HL-60 (cell line): ENCODE results near the gene CHRM5.

Source experiments
- DNase-seq, 2 experiments: peaks; one replicate each; pipeline ENCODE4 v3.0.0-alpha.2; 2010 to 2020; ENCODE audit warnings: low read depth in 1 of 2, low spot score in 1 of 2
- H3K27ac ChIP-seq: fragments of 250-450 bp; sonication (Bioruptor Pico); replicated peaks from 2 replicates; pipeline ENCODE4 v1.5.1; 2020; ENCODE audit warnings: mild to moderate bottlenecking, moderate library complexity
- H3K27me3 ChIP-seq: fragments of 250-450 bp; sonication (Bioruptor Pico); 2 replicates; pipeline ENCODE4 v1.5.1; 2021; ENCODE audit warnings: mild to moderate bottlenecking, moderate library complexity; ENCODE audit not compliant: insufficient read depth, poor library complexity, severe bottlenecking
- H3K4me3 ChIP-seq: replicated peaks from 2 replicates; pipeline ENCODE4 v1.5.1; 2011; ENCODE audit warnings: mild to moderate bottlenecking, control low read depth, low read length; ENCODE audit not compliant: insufficient read depth
- CTCF ChIP-seq: IDR thresholded peaks from one replicate; pipeline ENCODE4 v1.5.1; 2011; ENCODE audit warnings: low read length, control low read depth, inconsistent platforms; ENCODE audit not compliant: insufficient read depth
- GABPA ChIP-seq: IDR thresholded peaks from 2 replicates; pipeline ENCODE4 v1.6.1; 2012; ENCODE audit warnings: low read depth
- POLR2AphosphoS5 ChIP-seq: IDR thresholded peaks from 2 replicates; pipeline ENCODE4 v1.6.1; 2012; ENCODE audit warnings: low read depth
- REST ChIP-seq: IDR thresholded peaks from 2 replicates; pipeline ENCODE4 v1.6.1; 2012; ENCODE audit warnings: low read depth; ENCODE audit not compliant: insufficient replicate concordance
- SPI1 ChIP-seq: IDR thresholded peaks from 2 replicates; pipeline ENCODE4 v1.6.1; 2012; ENCODE audit warnings: low read depth, mild to moderate bottlenecking, borderline replicate concordance

CHRM5 gene

GRCh38 chr15:34079904-34080303, 111.6 kb downstream of the CHRM5 start:
- Histone ChIP-seq H3K4me3 (no peak overlapping the region), H3K27ac (no peak overlapping the region), H3K27me3 (no peaks in the 10 kb centered on the region)
- DNase-seq: no peak
- TF ChIP-seq CTCF (no peak), REST (no peak), SPI1 (no peak), POLR2AphosphoS5 (no peak), GABPA (no peak)

GRCh38 chr15:34084086-34084485, 115.8 kb downstream of the CHRM5 start:
- TF ChIP-seq POLR2AphosphoS5: no peak
- no peak for TF ChIP-seq SPI1
- no peak for TF ChIP-seq CTCF
- TF ChIP-seq GABPA: no peak
- no peak for TF ChIP-seq REST
- H3K27ac ChIP-seq: no peak overlapping the region
- no peak overlapping the region for H3K4me3 ChIP-seq
- no peaks in the 10 kb centered on the region for H3K27me3 ChIP-seq
- DNase-seq: no peak

- DNase-seq: no peak
- TF ChIP-seq POLR2AphosphoS5: no peak
- TF ChIP-seq REST: no peak
- no peak for TF ChIP-seq GABPA
- no peak for TF ChIP-seq SPI1
- no peak for TF ChIP-seq CTCF
- H3K4me3 ChIP-seq: no peak overlapping the region
Measured at GRCh38 chr15:34085746-34086145, 117.4 kb downstream of the CHRM5 start.

More at GRCh38 chr15:34085746-34086145, 117.4 kb downstream of the CHRM5 start:
- Histone ChIP-seq H3K27ac (no peak overlapping the region), H3K27me3 (no peaks in the 10 kb centered on the region)
